ENCODE data around the gene ZNF628. TPM values are rescaled to one million over a fixed set of nuclear protein-coding genes. Genes with fewer than 3 reads are reported as not detected.

Gene ZNF628
- total RNA-seq, 1 experiment from 2014 or later = 13.0 TPM

- no peak for TF ChIP-seq CTCF (IDR thresholded peaks at IDR 0.05; ENCODE audit: unreplicated experiment)
Observed at GRCh38 chr19:55508120-55508519, 31.7 kb downstream of the ZNF628 start.

GRCh38 chr19:55516878-55517620, 40.6 kb downstream of the ZNF628 start:
- no TSS peak for BruUV-seq (replicated peaks)
- no peaks in the 10 kb centered on the region for H3K9me3 Mint-ChIP-seq (ENCODE audit: low read depth, unreplicated experiment)
- DNase-seq = peak; percentile 98
- peaks cover 24% of the 10 kb centered on the region for H3K27me3 Mint-ChIP-seq (ENCODE audit: unreplicated experiment)
- peak overlapping the region; percentile 73 for H3K4me3 Mint-ChIP-seq (ENCODE audit: low read depth, unreplicated experiment)
- no peaks in the 10 kb centered on the region for H3K4me1 Mint-ChIP-seq (ENCODE audit: low read depth, unreplicated experiment)
- peak; percentile 91 for TF ChIP-seq CTCF (IDR thresholded peaks at IDR 0.05; ENCODE audit: unreplicated experiment)
- CTCF ChIA-PET = interaction anchor here (0.5 to 2.0 kb wide), 7 partner anchors 18 to 151 kb away, joined by 3 to 15 read pairs (median 4); partner anchors contain the start of genes FIZ1, ZNF784 and ZNF865
- intact Hi-C loops (cut with micrococcal nuclease; ENCODE audit: unreplicated experiment) = loop anchor here (1.0 to 2.0 kb wide), 3 partner anchors 82 to 114 kb away; partner anchors contain the start of gene FIZ1
- H3K27ac Mint-ChIP-seq (ENCODE audit: unreplicated experiment) = peak overlapping the region; percentile 78
- H3K36me3 Mint-ChIP-seq (ENCODE audit: insufficient read depth, unreplicated experiment) = peaks cover 16% of the 10 kb centered on the region

More at GRCh38 chr19:55508120-55508519, 31.7 kb downstream of the ZNF628 start:
- Mint-ChIP-seq H3K27ac (ENCODE audit: unreplicated experiment) (no peak overlapping the region), H3K9me3 (ENCODE audit: low read depth, unreplicated experiment) (no peaks in the 10 kb centered on the region), H3K4me3 (ENCODE audit: low read depth, unreplicated experiment) (no peak overlapping the region), H3K27me3 (ENCODE audit: unreplicated experiment) (peaks cover 65% of the 10 kb centered on the region), H3K36me3 (ENCODE audit: insufficient read depth, unreplicated experiment) (peaks cover 9% of the 10 kb centered on the region), H3K4me1 (ENCODE audit: low read depth, unreplicated experiment) (no peaks in the 10 kb centered on the region)
- BruUV-seq (replicated peaks) = no TSS peak
- no peak for DNase-seq
- CTCF ChIA-PET = interaction anchor here (0.6 to 1.1 kb wide), 2 partner anchors 98 to 127 kb away, joined by 3 to 4 read pairs; no protein-coding TSS in a partner anchor
- intact Hi-C loops (cut with micrococcal nuclease; ENCODE audit: unreplicated experiment) = loop anchor here (10.0 kb wide), 1 partner anchor 213 kb away; no protein-coding TSS in a partner anchor

GRCh38 chr19:55519451-55520311, 43.3 kb downstream of the ZNF628 start:
- H3K36me3 Mint-ChIP-seq (ENCODE audit: insufficient read depth, unreplicated experiment) = peaks cover 16% of the 10 kb centered on the region
- intact Hi-C loops (cut with micrococcal nuclease; ENCODE audit: unreplicated experiment) = no loop called here
- no peaks in the 10 kb centered on the region for H3K27me3 Mint-ChIP-seq (ENCODE audit: unreplicated experiment)
- no peak overlapping the region for H3K4me3 Mint-ChIP-seq (ENCODE audit: low read depth, unreplicated experiment)
- DNase-seq = no peak
- no TSS peak for BruUV-seq (replicated peaks)
- H3K9me3 Mint-ChIP-seq (ENCODE audit: low read depth, unreplicated experiment) = no peaks in the 10 kb centered on the region
- no peak for TF ChIP-seq CTCF (IDR thresholded peaks at IDR 0.05; ENCODE audit: unreplicated experiment)
- H3K4me1 Mint-ChIP-seq (ENCODE audit: low read depth, unreplicated experiment) = no peaks in the 10 kb centered on the region
- no peak overlapping the region for H3K27ac Mint-ChIP-seq (ENCODE audit: unreplicated experiment)
- CTCF ChIA-PET = interaction anchor here (0.7 kb wide), 1 partner anchor 144 kb away, joined by 3 read pairs; no protein-coding TSS in a partner anchor

GRCh38 chr19:55520691-55521292, 44.4 kb downstream of the ZNF628 start:
- CTCF ChIA-PET = no interaction called here
- no peaks in the 10 kb centered on the region for H3K4me1 Mint-ChIP-seq (ENCODE audit: low read depth, unreplicated experiment)
- no peak for TF ChIP-seq CTCF (IDR thresholded peaks at IDR 0.05; ENCODE audit: unreplicated experiment)
- no TSS peak for BruUV-seq (replicated peaks)
- no peaks in the 10 kb centered on the region for H3K9me3 Mint-ChIP-seq (ENCODE audit: low read depth, unreplicated experiment)
- intact Hi-C loops (cut with micrococcal nuclease; ENCODE audit: unreplicated experiment) = no loop called here
- no peak overlapping the region for H3K27ac Mint-ChIP-seq (ENCODE audit: unreplicated experiment)
- H3K36me3 Mint-ChIP-seq (ENCODE audit: insufficient read depth, unreplicated experiment) = peaks cover 16% of the 10 kb centered on the region
- DNase-seq = no peak
- H3K27me3 Mint-ChIP-seq (ENCODE audit: unreplicated experiment) = no peaks in the 10 kb centered on the region
- no peak overlapping the region for H3K4me3 Mint-ChIP-seq (ENCODE audit: low read depth, unreplicated experiment)

Data from Calu3 (cell line).